WTC11 (cell line): Measurements from ENCODE around the gene MRPL24.

Source experiments
- CREB1 ChIP-seq: sonication (generic); formaldehyde crosslinking; IDR thresholded peaks from 2 replicates; pipeline ENCODE4 v1.8.0; 2023; ENCODE audit warnings: mild to moderate bottlenecking, missing genetic modification reagents
- TF ChIP-seq, protein P1 (sequence below): fragments of 200-600 bp; IDR thresholded peaks from 2 replicates; pipeline ENCODE4 v1.8.0; 2022; ENCODE audit warnings: antibody characterized with exemption

DNA sequence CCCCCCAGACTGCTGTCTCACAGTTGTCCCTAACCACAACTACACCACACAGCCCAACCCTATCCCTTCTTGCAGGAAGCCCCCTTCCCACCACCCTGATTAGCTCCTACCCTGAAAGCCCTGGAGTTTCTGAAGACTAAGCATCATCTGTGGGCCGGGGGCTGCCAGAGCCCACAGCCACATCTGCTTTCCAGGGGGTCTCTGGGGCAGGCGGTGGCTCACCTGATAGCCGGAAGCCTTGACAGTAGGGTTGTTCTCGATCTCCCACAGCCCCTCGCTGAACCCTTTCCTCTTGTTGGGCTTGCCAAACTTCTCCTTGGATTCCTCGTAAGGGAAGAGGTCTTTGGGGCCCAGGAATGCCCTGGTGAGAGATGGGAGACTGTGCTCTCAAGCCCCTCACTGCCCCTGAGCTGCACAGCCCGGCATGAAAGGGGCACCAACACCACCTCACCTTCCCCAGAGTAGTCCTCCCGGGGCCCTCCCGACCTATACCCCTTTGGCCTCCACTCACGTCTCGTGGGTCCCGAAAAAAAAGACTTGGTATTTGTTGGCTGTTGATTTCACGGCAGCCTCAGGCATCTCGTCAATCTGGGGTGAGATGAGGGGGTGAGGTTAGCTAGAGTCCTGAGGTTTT, 4.0 kb upstream of the MRPL24 start:
- TF ChIP-seq, protein P1, sequence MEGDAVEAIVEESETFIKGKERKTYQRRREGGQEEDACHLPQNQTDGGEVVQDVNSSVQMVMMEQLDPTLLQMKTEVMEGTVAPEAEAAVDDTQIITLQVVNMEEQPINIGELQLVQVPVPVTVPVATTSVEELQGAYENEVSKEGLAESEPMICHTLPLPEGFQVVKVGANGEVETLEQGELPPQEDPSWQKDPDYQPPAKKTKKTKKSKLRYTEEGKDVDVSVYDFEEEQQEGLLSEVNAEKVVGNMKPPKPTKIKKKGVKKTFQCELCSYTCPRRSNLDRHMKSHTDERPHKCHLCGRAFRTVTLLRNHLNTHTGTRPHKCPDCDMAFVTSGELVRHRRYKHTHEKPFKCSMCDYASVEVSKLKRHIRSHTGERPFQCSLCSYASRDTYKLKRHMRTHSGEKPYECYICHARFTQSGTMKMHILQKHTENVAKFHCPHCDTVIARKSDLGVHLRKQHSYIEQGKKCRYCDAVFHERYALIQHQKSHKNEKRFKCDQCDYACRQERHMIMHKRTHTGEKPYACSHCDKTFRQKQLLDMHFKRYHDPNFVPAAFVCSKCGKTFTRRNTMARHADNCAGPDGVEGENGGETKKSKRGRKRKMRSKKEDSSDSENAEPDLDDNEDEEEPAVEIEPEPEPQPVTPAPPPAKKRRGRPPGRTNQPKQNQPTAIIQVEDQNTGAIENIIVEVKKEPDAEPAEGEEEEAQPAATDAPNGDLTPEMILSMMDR, result no peak
- no peak for TF ChIP-seq CREB1
